Osteoblast (primary cell): Measurements from ENCODE around the gene PLN. TPM values are rescaled to one million over a fixed set of nuclear protein-coding genes. Genes with fewer than 3 reads are reported as not detected.

Experiments
- DNase-seq: peaks from one replicate; pipeline ENCODE4 v3.0.0; 2011; ENCODE audit warnings: low spot score, mixed read lengths; ENCODE audit not compliant: insufficient read length; ENCODE audit errors: missing footprints
- H2AFZ ChIP-seq: 2 replicates; pipeline ENCODE4 v1.6.0; 2011; ENCODE audit warnings: mild to moderate bottlenecking, low read length
- H3K27ac ChIP-seq: 2 replicates; pipeline ENCODE4 v1.5.1; 2011; ENCODE audit warnings: mild to moderate bottlenecking, low read depth, low read length, moderate library complexity
- H3K27me3 ChIP-seq: 2 replicates; pipeline ENCODE4 v1.6.0; 2012; ENCODE audit warnings: mild to moderate bottlenecking, control low read depth, inconsistent platforms, low read length, moderate library complexity; ENCODE audit not compliant: insufficient read depth
- H3K36me3 ChIP-seq: 2 replicates; pipeline ENCODE4 v1.5.1; 2011; ENCODE audit warnings: mild to moderate bottlenecking, low read length, control low read depth, moderate library complexity; ENCODE audit not compliant: insufficient read depth
- H3K4me1 ChIP-seq: 2 replicates; pipeline ENCODE4 v1.5.1; 2011; ENCODE audit warnings: mild to moderate bottlenecking, low read length, control low read depth, moderate library complexity; ENCODE audit not compliant: insufficient read depth
- H3K4me2 ChIP-seq: 2 replicates; pipeline ENCODE4 v1.6.0; 2011; ENCODE audit warnings: mild to moderate bottlenecking, low read length; ENCODE audit not compliant: insufficient read depth
- H3K4me3 ChIP-seq: fragments of 200-600 bp; sonication (generic); 3 replicates; pipeline ENCODE4 v1.5.1; 2012; ENCODE audit warnings: mild to moderate bottlenecking, low read length, inconsistent platforms; ENCODE audit not compliant: insufficient read depth
- H3K79me2 ChIP-seq: 2 replicates; pipeline ENCODE4 v1.6.0; 2012; ENCODE audit warnings: mild to moderate bottlenecking, low read length, control low read depth, inconsistent platforms; ENCODE audit not compliant: insufficient read depth
- H3K9me3 ChIP-seq: 2 replicates; pipeline ENCODE4 v1.5.1; 2011; ENCODE audit warnings: low read depth, low read length, control low read depth
- H4K20me1 ChIP-seq: 2 replicates; pipeline ENCODE4 v1.6.0; 2012; ENCODE audit warnings: mild to moderate bottlenecking, low read length, control low read depth; ENCODE audit not compliant: insufficient read depth
- CTCF ChIP-seq: IDR thresholded peaks from 2 replicates; pipeline ENCODE4 v1.5.1; 2011; ENCODE audit warnings: mild to moderate bottlenecking, low read depth, low read length, moderate library complexity; ENCODE audit errors: extremely low read depth
- total RNA-seq: library from RNA; depleted of rRNA; stranded (reverse); fragments of >200 nt; gene quantifications from 2 replicates; pipeline ENCODE4 v1.2.3, GENCODE V29; 2012

Gene PLN
- total RNA-seq, 1 donor: 0.36 TPM

- no peak for TF ChIP-seq CTCF
- Histone ChIP-seq H2AFZ (no peak overlapping the region), H3K36me3 (no peaks in the 10 kb centered on the region), H3K9me3 (no peaks in the 10 kb centered on the region), H4K20me1 (peaks cover 64% of the 10 kb centered on the region), H3K4me3 (no peak overlapping the region), H3K27ac (no peak overlapping the region), H3K4me1 (peaks cover 21% of the 10 kb centered on the region), H3K79me2 (peaks cover 70% of the 10 kb centered on the region), H3K27me3 (no peaks in the 10 kb centered on the region), H3K4me2 (no peak overlapping the region)
- DNase-seq: no peak
Measured at GRCh38 chr6:118584911-118585310, 36.8 kb downstream of the PLN start.

GRCh38 chr6:118586746-118587485, 38.8 kb downstream of the PLN start:
- Histone ChIP-seq H3K9me3 (no peaks in the 10 kb centered on the region), H3K27me3 (no peaks in the 10 kb centered on the region), H3K4me3 (no peak overlapping the region), H3K4me1 (peaks cover 7% of the 10 kb centered on the region), H4K20me1 (peaks cover 55% of the 10 kb centered on the region), H3K36me3 (no peaks in the 10 kb centered on the region), H3K4me2 (no peak overlapping the region), H2AFZ (no peak overlapping the region), H3K79me2 (peaks cover 78% of the 10 kb centered on the region), H3K27ac (no peak overlapping the region)
- DNase-seq: no peak
- TF ChIP-seq CTCF: no peak

GRCh38 chr6:118588626-118589025, 40.5 kb downstream of the PLN start:
- peaks cover 73% of the 10 kb centered on the region for H3K79me2 ChIP-seq

GRCh38 chr6:118589186-118589585, 41.1 kb downstream of the PLN start:
- H3K4me1 ChIP-seq: no peaks in the 10 kb centered on the region
- TF ChIP-seq CTCF: no peak
- H3K4me2 ChIP-seq: no peak overlapping the region
- H3K9me3 ChIP-seq: no peaks in the 10 kb centered on the region
- no peak overlapping the region for H3K4me3 ChIP-seq
- H3K36me3 ChIP-seq: no peaks in the 10 kb centered on the region
- H2AFZ ChIP-seq: no peak overlapping the region
- H4K20me1 ChIP-seq: peaks cover 48% of the 10 kb centered on the region
- no peak overlapping the region for H3K27ac ChIP-seq
- no peak for DNase-seq
- no peaks in the 10 kb centered on the region for H3K27me3 ChIP-seq
- H3K79me2 ChIP-seq: peaks cover 75% of the 10 kb centered on the region

More at GRCh38 chr6:118588626-118589025, 40.5 kb downstream of the PLN start:
- Histone ChIP-seq H3K9me3 (no peaks in the 10 kb centered on the region), H3K4me1 (no peaks in the 10 kb centered on the region), H3K27ac (no peak overlapping the region), H2AFZ (no peak overlapping the region), H3K27me3 (no peaks in the 10 kb centered on the region), H3K36me3 (no peaks in the 10 kb centered on the region), H3K4me2 (no peak overlapping the region), H4K20me1 (peaks cover 45% of the 10 kb centered on the region), H3K4me3 (no peak overlapping the region)
- no peak for TF ChIP-seq CTCF
- no peak for DNase-seq
